Measurements from ENCODE around the gene MRPL1.
"Not testable (repeated sequence)": the region's sequence is repeated elsewhere in the genome, so short reads cannot be mapped to it uniquely, and the experiment has no call there.

The MRPL1 gene

GRCh38 chr4:77920371-77920770 lies 57.7 kb downstream of the MRPL1 start:
- no peak for DNase-seq

GRCh38 chr4:77921701-77922100 lies 59.1 kb downstream of the MRPL1 start:
- DNase-seq: no peak

GRCh38 chr4:77922158-77923094 lies 59.8 kb downstream of the MRPL1 start:
- no peak for DNase-seq

- no peak for DNase-seq
Measured at GRCh38 chr4:77927991-77928925, 65.6 kb downstream of the MRPL1 start.

GRCh38 chr4:77930154-77930639 lies 67.6 kb downstream of the MRPL1 start:
- no peak for DNase-seq

GRCh38 chr4:77930876-77931275 lies 68.2 kb downstream of the MRPL1 start:
- no peak for DNase-seq

- no peak for DNase-seq
Measured at GRCh38 chr4:77931452-77932135, 69.0 kb downstream of the MRPL1 start.

GRCh38 chr4:77938560-77938959 lies 75.9 kb downstream of the MRPL1 start:
- no peak for DNase-seq

- not testable (repeated sequence) for DNase-seq
Measured at GRCh38 chr4:77945929-77946328, 83.3 kb downstream of the MRPL1 start.

- DNase-seq: no peak
Measured at GRCh38 chr4:77950203-77950602, 87.6 kb downstream of the MRPL1 start.

GRCh38 chr4:77952457-77952856 lies 89.8 kb downstream of the MRPL1 start:
- no peak for DNase-seq

GRCh38 chr4:77954690-77955089 lies 92.1 kb downstream of the MRPL1 start:
- DNase-seq: no peak

GRCh38 chr4:77956917-77957316 lies 94.3 kb downstream of the MRPL1 start:
- no peak for DNase-seq

- DNase-seq: no peak
Measured at GRCh38 chr4:77958897-77959296, 96.3 kb downstream of the MRPL1 start.

- no peak for DNase-seq
Measured at GRCh38 chr4:77959566-77960338, 97.1 kb downstream of the MRPL1 start.

- DNase-seq: no peak
Measured at GRCh38 chr4:77960367-77960766, 97.7 kb downstream of the MRPL1 start.

- no peak for DNase-seq
Measured at GRCh38 chr4:77963004-77963403, 100.4 kb downstream of the MRPL1 start.

GRCh38 chr4:77973657-77974056 lies 111.0 kb downstream of the MRPL1 start:
- DNase-seq: not testable (repeated sequence)

- DNase-seq: not testable (repeated sequence)
Measured at GRCh38 chr4:77982900-77983540, 120.4 kb downstream of the MRPL1 start.

- not testable (repeated sequence) for DNase-seq
Measured at GRCh38 chr4:77983612-77984311, 121.1 kb downstream of the MRPL1 start.

- no peak for DNase-seq
Measured at GRCh38 chr4:77989968-77990367, 127.3 kb downstream of the MRPL1 start.

All from CD4-positive, alpha-beta T cell treated with Interleukin-6 for 4 hours (primary cell).